GM08714 (cell line): ENCODE measurements around the gene SLC7A1.

Experiments
- H3K4me3 ChIP-seq: fragments of 200-500 bp; sonication (Bioruptor generic); 2 replicates; pipeline ENCODE4 v1.5.1; 2014; ENCODE audit warnings: mild to moderate bottlenecking, low read length, inconsistent platforms
- ZNF274 ChIP-seq: IDR thresholded peaks from 2 replicates; pipeline ENCODE4 v1.6.1; 2012; ENCODE audit warnings: mild to moderate bottlenecking, low read depth, low read length

Gene SLC7A1

GRCh38 chr13:29594710-29595379 lies 643 bp downstream of the SLC7A1 start:
- TF ChIP-seq ZNF274, result no peak
- H3K4me3 ChIP-seq, result peak overlapping the region; percentile 75

- H3K4me3 ChIP-seq, result peak overlapping the region; percentile 75
- no peak for TF ChIP-seq ZNF274
Observed at GRCh38 chr13:29594303-29594709, 1.2 kb downstream of the SLC7A1 start.

GRCh38 chr13:29593605-29594297 lies 1.7 kb downstream of the SLC7A1 start:
- H3K4me3 ChIP-seq, result peak overlapping the region; percentile 75
- TF ChIP-seq ZNF274, result no peak

- TF ChIP-seq ZNF274, result no peak
- H3K4me3 ChIP-seq, result no peak overlapping the region
Observed at GRCh38 chr13:29591310-29591709, 4.2 kb downstream of the SLC7A1 start.

- no peak for TF ChIP-seq ZNF274
- H3K4me3 ChIP-seq, result no peak overlapping the region
Observed at GRCh38 chr13:29589967-29590366, 5.5 kb downstream of the SLC7A1 start.

GRCh38 chr13:29589234-29589633 lies 6.3 kb downstream of the SLC7A1 start:
- H3K4me3 ChIP-seq, result no peak overlapping the region
- TF ChIP-seq ZNF274, result no peak

GRCh38 chr13:29587645-29588044 lies 7.8 kb downstream of the SLC7A1 start:
- no peak for TF ChIP-seq ZNF274
- no peak overlapping the region for H3K4me3 ChIP-seq

- TF ChIP-seq ZNF274, result no peak
- no peak overlapping the region for H3K4me3 ChIP-seq
Observed at GRCh38 chr13:29583073-29583785, 12.3 kb downstream of the SLC7A1 start.

- no peak overlapping the region for H3K4me3 ChIP-seq
- no peak for TF ChIP-seq ZNF274
Observed at GRCh38 chr13:29582171-29582570, 13.3 kb downstream of the SLC7A1 start.

- TF ChIP-seq ZNF274, result no peak
- no peak overlapping the region for H3K4me3 ChIP-seq
Observed at GRCh38 chr13:29581666-29582065, 13.8 kb downstream of the SLC7A1 start.

- no peak for TF ChIP-seq ZNF274
- H3K4me3 ChIP-seq, result no peak overlapping the region
Observed at GRCh38 chr13:29579094-29579493, 16.4 kb downstream of the SLC7A1 start.

GRCh38 chr13:29578300-29579085 lies 17.0 kb downstream of the SLC7A1 start:
- no peak for TF ChIP-seq ZNF274
- H3K4me3 ChIP-seq, result no peak overlapping the region

- TF ChIP-seq ZNF274, result no peak
Observed at GRCh38 chr13:29577136-29578051, 18.1 kb downstream of the SLC7A1 start.

More at GRCh38 chr13:29577136-29578051, 18.1 kb downstream of the SLC7A1 start:
- no peak overlapping the region for H3K4me3 ChIP-seq
